Neural progenitor cell (in vitro differentiated cells): ENCODE data around the gene FGFR4. TPM values are rescaled to one million over a fixed set of nuclear protein-coding genes. Genes with fewer than 3 reads are reported as not detected.

Experiments
- DNase-seq: peaks from one replicate; pipeline ENCODE4 v3.0.0-alpha.2; 2016; ENCODE audit warnings: low spot score
- H2AFZ ChIP-seq: fragments of 200-600 bp; sonication (generic); replicated peaks from 2 replicates; pipeline ENCODE4 v1.6.1; 2016; ENCODE audit warnings: antibody characterized with exemption
- H3F3A ChIP-seq: fragments of 200-600 bp; sonication (generic); 2 replicates; pipeline ENCODE4 v1.6.1; 2016; ENCODE audit warnings: antibody characterized with exemption, low read depth
- H3K27ac ChIP-seq: fragments of 200-600 bp; sonication (generic); 2 replicates; pipeline ENCODE4 v1.5.1; 2016; ENCODE audit warnings: mild to moderate bottlenecking
- H3K27me3 ChIP-seq: fragments of 200-600 bp; sonication (generic); 2 replicates; pipeline ENCODE4 v1.6.1; 2016; ENCODE audit warnings: mild to moderate bottlenecking, moderate library complexity
- H3K36me3 ChIP-seq: fragments of 200-600 bp; sonication (generic); 2 replicates; pipeline ENCODE4 v1.5.1; 2016
- H3K4me1 ChIP-seq: fragments of 200-600 bp; sonication (generic); 2 replicates; pipeline ENCODE4 v1.6.1; 2016; ENCODE audit warnings: mixed run types
- H3K4me2 ChIP-seq: fragments of 200-600 bp; sonication (generic); 2 replicates; pipeline ENCODE4 v1.6.1; 2016
- H3K4me3 ChIP-seq: fragments of 200-600 bp; sonication (generic); 2 replicates; pipeline ENCODE4 v1.5.1; 2016
- H3K79me2 ChIP-seq: fragments of 200-600 bp; sonication (generic); 2 replicates; pipeline ENCODE4 v1.6.1; 2016; ENCODE audit warnings: low read depth
- H3K9ac ChIP-seq: fragments of 200-600 bp; sonication (generic); 2 replicates; pipeline ENCODE4 v1.6.1; 2016
- H3K9me3 ChIP-seq: fragments of 200-600 bp; sonication (generic); 2 replicates; pipeline ENCODE4 v1.5.1; 2016; ENCODE audit warnings: low read depth
- H4K20me1 ChIP-seq: fragments of 200-600 bp; sonication (generic); 2 replicates; pipeline ENCODE4 v1.6.1; 2016; ENCODE audit warnings: low read depth
- H3K27ac Mint-ChIP-seq: 3 replicates; pipeline ENCODE4 v1.8.0; 2021; ENCODE audit warnings: mixed read lengths
- H3K27me3 Mint-ChIP-seq: 2 replicates; pipeline ENCODE4 v1.8.0; 2022; ENCODE audit warnings: low read depth, mild to moderate bottlenecking, inconsistent platforms, moderate library complexity, mixed read lengths; ENCODE audit not compliant: insufficient read depth
- H3K36me3 Mint-ChIP-seq: 3 replicates; pipeline ENCODE4 v1.8.0; 2021; ENCODE audit warnings: mixed read lengths
- H3K4me1 Mint-ChIP-seq: 3 replicates; pipeline ENCODE4 v1.8.0; 2021; ENCODE audit warnings: mixed read lengths
- H3K4me3 Mint-ChIP-seq: 3 replicates; pipeline ENCODE4 v1.8.0; 2021; ENCODE audit warnings: mild to moderate bottlenecking, moderate library complexity, mixed read lengths
- H3K9me3 Mint-ChIP-seq: 3 replicates; pipeline ENCODE4 v1.8.0; 2020; ENCODE audit warnings: mixed read lengths
- EZH2 ChIP-seq: fragments of 200-600 bp; sonication (generic); IDR thresholded peaks from 2 replicates; pipeline ENCODE4 v1.6.1; 2017; ENCODE audit warnings: antibody characterized with exemption, mild to moderate bottlenecking, moderate library complexity
- EZH2phosphoT487 ChIP-seq: fragments of 200-600 bp; sonication (generic); IDR thresholded peaks from 2 replicates; pipeline ENCODE4 v1.6.1; 2017; ENCODE audit warnings: antibody characterized with exemption
- total RNA-seq: library from RNA; depleted of rRNA; stranded (reverse); fragments of >200 nt; gene quantifications from 2 replicates; pipeline ENCODE4 v1.2.3, GENCODE V29; 2015; ENCODE audit warnings: low replicate concordance
- TF ChIP-seq, protein P1 (sequence below): fragments of 200-600 bp; sonication (generic); IDR thresholded peaks from 2 replicates; pipeline ENCODE4 v1.5.1; 2017; ENCODE audit warnings: antibody characterized with exemption, mild to moderate bottlenecking

The FGFR4 gene
- total RNA-seq, 1 donor from 2014 or later, result 8.2 TPM

GRCh38 chr5:177089825-177090641, 3.3 kb downstream of the FGFR4 start:
- no peaks in the 10 kb centered on the region for H3K9me3 ChIP-seq
- H3K4me2 ChIP-seq, result no peak overlapping the region
- DNase-seq, result no peak
- no peaks in the 10 kb centered on the region for H3K79me2 ChIP-seq
- H3K4me1 Mint-ChIP-seq, result peaks cover 30% of the 10 kb centered on the region
- peaks cover 18% of the 10 kb centered on the region for H3F3A ChIP-seq
- peak overlapping the region; percentile 63 for H3K27ac Mint-ChIP-seq
- H3K27me3 Mint-ChIP-seq, result peaks cover 19% of the 10 kb centered on the region
- H2AFZ ChIP-seq, result no peak overlapping the region
- no peaks in the 10 kb centered on the region for H3K9me3 Mint-ChIP-seq
- H3K4me3 Mint-ChIP-seq, result no peak overlapping the region
- H3K9ac ChIP-seq, result no peak overlapping the region
- H3K36me3 Mint-ChIP-seq, result no peaks in the 10 kb centered on the region
- H3K4me1 ChIP-seq, result peaks cover 16% of the 10 kb centered on the region
- H3K4me3 ChIP-seq, result no peak overlapping the region
- no peaks in the 10 kb centered on the region for H3K36me3 ChIP-seq
- no peaks in the 10 kb centered on the region for H4K20me1 ChIP-seq
- TF ChIP-seq EZH2 (no peak), EZH2phosphoT487 (no peak)
- TF ChIP-seq, protein P1, sequence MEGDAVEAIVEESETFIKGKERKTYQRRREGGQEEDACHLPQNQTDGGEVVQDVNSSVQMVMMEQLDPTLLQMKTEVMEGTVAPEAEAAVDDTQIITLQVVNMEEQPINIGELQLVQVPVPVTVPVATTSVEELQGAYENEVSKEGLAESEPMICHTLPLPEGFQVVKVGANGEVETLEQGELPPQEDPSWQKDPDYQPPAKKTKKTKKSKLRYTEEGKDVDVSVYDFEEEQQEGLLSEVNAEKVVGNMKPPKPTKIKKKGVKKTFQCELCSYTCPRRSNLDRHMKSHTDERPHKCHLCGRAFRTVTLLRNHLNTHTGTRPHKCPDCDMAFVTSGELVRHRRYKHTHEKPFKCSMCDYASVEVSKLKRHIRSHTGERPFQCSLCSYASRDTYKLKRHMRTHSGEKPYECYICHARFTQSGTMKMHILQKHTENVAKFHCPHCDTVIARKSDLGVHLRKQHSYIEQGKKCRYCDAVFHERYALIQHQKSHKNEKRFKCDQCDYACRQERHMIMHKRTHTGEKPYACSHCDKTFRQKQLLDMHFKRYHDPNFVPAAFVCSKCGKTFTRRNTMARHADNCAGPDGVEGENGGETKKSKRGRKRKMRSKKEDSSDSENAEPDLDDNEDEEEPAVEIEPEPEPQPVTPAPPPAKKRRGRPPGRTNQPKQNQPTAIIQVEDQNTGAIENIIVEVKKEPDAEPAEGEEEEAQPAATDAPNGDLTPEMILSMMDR, result no peak
- peaks cover 8% of the 10 kb centered on the region for H3K27me3 ChIP-seq
- no peak overlapping the region for H3K27ac ChIP-seq

- TF ChIP-seq EZH2phosphoT487 (no peak), EZH2 (no peak)
- TF ChIP-seq, protein P1, result no peak
- peaks cover 8% of the 10 kb centered on the region for H3K27me3 ChIP-seq
- no peaks in the 10 kb centered on the region for H3K36me3 Mint-ChIP-seq
- H3K9ac ChIP-seq, result no peak overlapping the region
- H3K27ac Mint-ChIP-seq, result no peak overlapping the region
- peaks cover 32% of the 10 kb centered on the region for H3K4me1 Mint-ChIP-seq
- H3K9me3 ChIP-seq, result no peaks in the 10 kb centered on the region
- DNase-seq, result no peak
- no peak overlapping the region for H3K4me3 Mint-ChIP-seq
- no peak overlapping the region for H3K4me3 ChIP-seq
- H4K20me1 ChIP-seq, result no peaks in the 10 kb centered on the region
- no peak overlapping the region for H3K4me2 ChIP-seq
- peaks cover 14% of the 10 kb centered on the region for H3K4me1 ChIP-seq
- H3K79me2 ChIP-seq, result no peaks in the 10 kb centered on the region
- no peaks in the 10 kb centered on the region for H3K9me3 Mint-ChIP-seq
- no peak overlapping the region for H3K27ac ChIP-seq
- peaks cover 10% of the 10 kb centered on the region for H3F3A ChIP-seq
- peaks cover 22% of the 10 kb centered on the region for H3K27me3 Mint-ChIP-seq
- H3K36me3 ChIP-seq, result no peaks in the 10 kb centered on the region
- H2AFZ ChIP-seq, result no peak overlapping the region
These were observed 4.1 kb downstream of the FGFR4 start for GRCh38 chr5:177090813-177091212.

DNA sequence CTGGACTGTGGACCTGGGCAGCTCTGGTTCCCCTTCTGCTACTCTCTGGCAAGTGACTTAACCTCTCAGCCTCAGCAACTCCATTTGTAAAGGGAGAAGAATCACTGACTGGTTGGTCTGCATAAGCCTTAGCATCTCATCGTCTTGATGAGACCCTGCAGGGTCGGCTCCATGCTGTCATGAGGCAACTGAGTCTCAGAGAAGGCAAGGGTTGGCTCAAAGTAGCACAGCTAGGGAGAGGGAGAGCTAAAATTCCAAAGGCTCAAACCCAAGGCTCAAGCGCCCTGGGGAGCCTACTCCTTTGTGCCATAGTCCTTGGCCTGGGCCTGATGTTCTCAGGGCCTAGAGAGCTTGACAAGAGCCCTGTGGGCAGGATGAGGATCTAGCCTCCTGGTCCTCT, 4.5 kb downstream of the FGFR4 start:
- peaks cover 8% of the 10 kb centered on the region for H3K27me3 ChIP-seq
- peaks cover 6% of the 10 kb centered on the region for H3F3A ChIP-seq
- H3K4me2 ChIP-seq, result no peak overlapping the region
- no peaks in the 10 kb centered on the region for H3K36me3 ChIP-seq
- H3K9me3 Mint-ChIP-seq, result no peaks in the 10 kb centered on the region
- no peak overlapping the region for H2AFZ ChIP-seq
- H3K4me1 ChIP-seq, result peaks cover 10% of the 10 kb centered on the region
- no peak overlapping the region for H3K27ac Mint-ChIP-seq
- no peak overlapping the region for H3K4me3 ChIP-seq
- H3K36me3 Mint-ChIP-seq, result no peaks in the 10 kb centered on the region
- no peak for DNase-seq
- peaks cover 28% of the 10 kb centered on the region for H3K4me1 Mint-ChIP-seq
- no peak overlapping the region for H3K27ac ChIP-seq
- no peak overlapping the region for H3K4me3 Mint-ChIP-seq
- no peaks in the 10 kb centered on the region for H4K20me1 ChIP-seq
- H3K27me3 Mint-ChIP-seq, result peaks cover 18% of the 10 kb centered on the region
- H3K9ac ChIP-seq, result no peak overlapping the region
- no peaks in the 10 kb centered on the region for H3K9me3 ChIP-seq
- no peaks in the 10 kb centered on the region for H3K79me2 ChIP-seq
- no peak for TF ChIP-seq EZH2
- TF ChIP-seq EZH2phosphoT487, result no peak
- TF ChIP-seq, protein P1, result no peak
